Mesodermal cell (in vitro differentiated cells): ENCODE results near the gene HLCS.

Experiments used
- H3K27ac ChIP-seq: 2 replicates; pipeline ENCODE4 v1.7.0; 2013; ENCODE audit warnings: mild to moderate bottlenecking, low read depth, low read length, moderate library complexity; ENCODE audit not compliant: severe bottlenecking
- H3K36me3 ChIP-seq: 2 replicates; pipeline ENCODE4 v1.7.1; 2013; ENCODE audit warnings: mild to moderate bottlenecking, low read length, moderate library complexity; ENCODE audit not compliant: control insufficient read depth, insufficient read depth
- H3K4me1 ChIP-seq: one replicate; pipeline ENCODE4 v1.7.1; 2013; ENCODE audit warnings: mild to moderate bottlenecking, low read length; ENCODE audit not compliant: insufficient read depth, control insufficient read depth, poor library complexity, severe bottlenecking
- H3K4me3 ChIP-seq: 2 replicates; pipeline ENCODE4 v1.7.0; 2013; ENCODE audit warnings: low read length, control low read depth, mild to moderate bottlenecking; ENCODE audit not compliant: insufficient read depth, poor library complexity, severe bottlenecking; ENCODE audit errors: extremely low read depth
- H3K9me3 ChIP-seq: 2 replicates; pipeline ENCODE4 v1.7.1; 2013; ENCODE audit warnings: mild to moderate bottlenecking, low read length, moderate library complexity; ENCODE audit not compliant: control insufficient read depth
- WGBS, 2 experiments: methylation state at CpG; one replicate each; pipeline ENCODE4 v1.1.5; 2013; ENCODE audit warnings: missing lambda C conversion rate in 2 of 2; ENCODE audit not compliant: insufficient coverage in 2 of 2; 5-methylcytosine and 5-hydroxymethylcytosine counted together

HLCS gene

GRCh38 chr21:36701756-36702621 lies 264.5 kb downstream of the HLCS start:
- no peaks in the 10 kb centered on the region for H3K36me3 ChIP-seq
- no peak overlapping the region for H3K27ac ChIP-seq
- H3K4me1 ChIP-seq = peaks cover 40% of the 10 kb centered on the region
- H3K4me3 ChIP-seq = no peak overlapping the region
- WGBS, 2 experiments = 1 to 3% methylated on average over 18 to 22 of the region's 26 CpGs
- no peaks in the 10 kb centered on the region for H3K9me3 ChIP-seq

GRCh38 chr21:36700971-36701755 lies 265.3 kb downstream of the HLCS start:
- no peaks in the 10 kb centered on the region for H3K9me3 ChIP-seq
- peaks cover 40% of the 10 kb centered on the region for H3K4me1 ChIP-seq
- no peak overlapping the region for H3K27ac ChIP-seq
- no peaks in the 10 kb centered on the region for H3K36me3 ChIP-seq
- peak overlapping the region; percentile 35 for H3K4me3 ChIP-seq
- 1% methylated on average over 58 to 65 of the region's 65 CpGs for WGBS, 2 experiments
